ENCODE data around the gene TTC32.

- TF ChIP-seq CTCF (IDR thresholded peaks at IDR 0.05; ENCODE audit: extremely low read depth in 1 of 2, insufficient read depth in 1 of 2, low read depth in 1 of 2, low read length in 2 of 2) = no peak
- TF ChIP-seq POLR2A (IDR thresholded peaks at IDR 0.05; ENCODE audit: low read depth, low read length) = peak; percentile 16
Measured at GRCh38 chr2:19932928-19933327, 31.1 kb upstream of the TTC32 start.

Data from endothelial cell of umbilical vein (primary cell).